Lung (tissue), 12 donors: ENCODE data around the gene ABCG5. TPM values are rescaled to one million over a fixed set of nuclear protein-coding genes. Genes with fewer than 3 reads are reported as not detected.

ENCODE experiments used
- ATAC-seq: fragments of 200-7000 bp; cut with Tn5 transposase; one replicate; pipeline ENCODE4 v1.9.1; 2020; ENCODE audit warnings: moderate number of reproducible peaks; ENCODE audit not compliant: insufficient read depth, low FRiP score
- DNase-seq, 3 donors: peaks; one replicate each; pipeline ENCODE4 v3.0.0-alpha.2; 2013 to 2017
- H3K27ac ChIP-seq, 2 donors: one replicate each; pipeline ENCODE4 v1.5.1; 2013; ENCODE audit warnings: mild to moderate bottlenecking in 2 of 2, moderate library complexity in 2 of 2, control low read depth in 1 of 2, inconsistent platforms in 1 of 2, low read depth in 1 of 2, low read length in 1 of 2
- H3K27me3 ChIP-seq, 3 donors: one replicate each; pipeline ENCODE4 v1.5.1; 2013; ENCODE audit warnings: low read length in 2 of 3; ENCODE audit not compliant: control insufficient read depth in 3 of 3, insufficient read depth in 3 of 3
- H3K36me3 ChIP-seq, 4 donors: one replicate each; pipeline ENCODE4 v1.5.1; 2013; ENCODE audit warnings: low read length in 4 of 4, mild to moderate bottlenecking in 1 of 4, moderate library complexity in 1 of 4; ENCODE audit not compliant: control insufficient read depth in 4 of 4, insufficient read depth in 4 of 4
- H3K4me1 ChIP-seq, 5 donors: one replicate each; pipeline ENCODE4 v1.5.1; 2013; ENCODE audit warnings: low read length in 5 of 5, mild to moderate bottlenecking in 2 of 5, moderate library complexity in 1 of 5; ENCODE audit not compliant: control insufficient read depth in 5 of 5, insufficient read depth in 5 of 5
- H3K4me3 ChIP-seq: one replicate; pipeline ENCODE4 v1.5.1; 2013; ENCODE audit warnings: mild to moderate bottlenecking, control low read depth, moderate library complexity
- H3K9ac ChIP-seq, 2 donors: one replicate each; pipeline ENCODE4 v1.5.1; 2013; ENCODE audit warnings: low read length in 2 of 2, control low read depth in 1 of 2; ENCODE audit not compliant: insufficient read depth in 1 of 2
- H3K9me3 ChIP-seq, 4 donors: one replicate each; pipeline ENCODE4 v1.5.1; 2013; ENCODE audit warnings: low read length in 3 of 4, mild to moderate bottlenecking in 1 of 4, moderate library complexity in 1 of 4; ENCODE audit not compliant: control insufficient read depth in 4 of 4, insufficient read depth in 3 of 4
- WGBS, 2 donors: extraction: QIAGEN DNeasy Blood & Tissue Kit; methylation state at CpG; one replicate each; pipeline ENCODE4 v1.1.7; 2013; 5-methylcytosine and 5-hydroxymethylcytosine counted together
- polyA plus RNA-seq, 2 donors: library from polyadenylated mRNA; stranded (reverse); fragments of 200-250 nt; gene quantifications; one replicate each; pipeline ENCODE4 v1.2.1, GENCODE V29; 2013
- total RNA-seq, 2 donors: library from RNA; depleted of rRNA in 1 of 2; stranded (reverse); fragments of >200 nt in 1 of 2; gene quantifications; one replicate each; pipeline ENCODE4 v1.2.1, GENCODE V29; 2014 to 2021
- TF ChIP-seq, protein P1 (sequence below): IDR thresholded peaks from 2 replicates; pipeline ENCODE4 v1.5.1; 2012; ENCODE audit warnings: mild to moderate bottlenecking; ENCODE audit errors: control extremely low read depth, extremely low read depth
- donor health status: control.
- donor health status: control.
- donor health status: Bipolar disorder and iron deficiency.
- donor health status: healthy.
- donor health status: DM: yes; HTN: yes; CAD: no.

Gene ABCG5
- total and polyA plus RNA-seq, 4 donors, result 0.09 TPM; not detected in 3

DNA sequence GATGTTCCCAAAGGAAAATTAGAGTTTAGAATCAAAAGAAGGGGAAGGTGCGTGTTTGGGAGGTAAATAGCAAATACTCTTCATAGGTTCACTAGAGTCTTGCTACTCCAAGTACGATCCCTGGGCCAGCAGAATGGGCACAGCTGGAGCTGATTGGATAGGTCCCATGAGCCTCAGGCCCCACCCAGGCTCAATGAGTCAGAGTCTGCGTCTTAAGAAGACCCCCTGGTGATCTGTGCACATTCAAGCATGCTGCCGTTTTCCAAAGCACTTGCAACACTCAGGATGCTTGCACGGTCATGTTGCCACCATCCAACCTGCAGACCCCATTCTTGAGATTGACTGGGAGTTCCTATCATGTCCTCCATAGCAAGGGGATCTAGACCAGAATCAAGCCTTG is 40.6 kb upstream of the ABCG5 start:
- H3K27me3 ChIP-seq, result no peaks in the 10 kb centered on the region
- DNase-seq (no peak), ATAC-seq (no peak)
- TF ChIP-seq, protein P1, sequence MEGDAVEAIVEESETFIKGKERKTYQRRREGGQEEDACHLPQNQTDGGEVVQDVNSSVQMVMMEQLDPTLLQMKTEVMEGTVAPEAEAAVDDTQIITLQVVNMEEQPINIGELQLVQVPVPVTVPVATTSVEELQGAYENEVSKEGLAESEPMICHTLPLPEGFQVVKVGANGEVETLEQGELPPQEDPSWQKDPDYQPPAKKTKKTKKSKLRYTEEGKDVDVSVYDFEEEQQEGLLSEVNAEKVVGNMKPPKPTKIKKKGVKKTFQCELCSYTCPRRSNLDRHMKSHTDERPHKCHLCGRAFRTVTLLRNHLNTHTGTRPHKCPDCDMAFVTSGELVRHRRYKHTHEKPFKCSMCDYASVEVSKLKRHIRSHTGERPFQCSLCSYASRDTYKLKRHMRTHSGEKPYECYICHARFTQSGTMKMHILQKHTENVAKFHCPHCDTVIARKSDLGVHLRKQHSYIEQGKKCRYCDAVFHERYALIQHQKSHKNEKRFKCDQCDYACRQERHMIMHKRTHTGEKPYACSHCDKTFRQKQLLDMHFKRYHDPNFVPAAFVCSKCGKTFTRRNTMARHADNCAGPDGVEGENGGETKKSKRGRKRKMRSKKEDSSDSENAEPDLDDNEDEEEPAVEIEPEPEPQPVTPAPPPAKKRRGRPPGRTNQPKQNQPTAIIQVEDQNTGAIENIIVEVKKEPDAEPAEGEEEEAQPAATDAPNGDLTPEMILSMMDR, result no peak
- H3K36me3 ChIP-seq, result no peaks in the 10 kb centered on the region
- no peak overlapping the region for H3K9ac ChIP-seq
- 83 to 88% methylated on average over 5 of the region's 5 CpGs for WGBS, 2 donors
- no peaks in the 10 kb centered on the region for H3K9me3 ChIP-seq
- H3K4me1 ChIP-seq, result peaks cover 0 to 14% (median 10%) of the 10 kb centered on the region in 5 donors
- H3K27ac ChIP-seq, result no peak overlapping the region
- no peak overlapping the region for H3K4me3 ChIP-seq

DNA sequence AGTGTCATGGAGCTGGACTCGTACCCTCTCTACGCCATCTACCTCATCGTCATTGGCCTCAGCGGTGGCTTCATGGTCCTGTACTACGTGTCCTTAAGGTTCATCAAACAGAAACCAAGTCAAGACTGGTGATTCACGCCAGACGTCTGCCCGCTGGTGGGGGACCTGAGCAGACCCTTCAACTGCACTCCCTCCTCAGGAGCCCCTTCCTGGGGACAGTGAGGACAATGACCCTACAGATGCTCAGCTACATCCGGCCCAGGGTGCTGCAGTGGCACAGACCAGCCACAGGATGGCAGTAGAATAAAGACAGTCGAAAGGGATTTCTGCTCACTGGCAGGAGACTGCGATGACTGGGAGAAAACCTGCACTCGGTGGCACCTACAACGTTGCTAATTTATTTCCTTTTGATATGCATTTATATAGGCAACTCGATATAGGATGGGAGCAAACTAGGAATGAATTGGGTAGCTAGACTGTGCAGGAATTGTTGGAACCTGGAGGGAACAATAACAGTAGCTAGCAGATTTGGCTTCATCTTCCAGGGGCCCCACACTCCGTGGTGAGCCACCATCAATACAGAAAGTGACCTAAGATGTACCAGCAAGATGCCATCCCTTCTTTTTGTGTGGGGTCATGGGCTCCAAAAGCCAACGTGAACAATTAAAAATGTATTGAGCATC is 39.3 kb upstream of the ABCG5 start:
- Histone ChIP-seq H3K4me1 (peaks cover 0 to 13% (median 6%) of the 10 kb centered on the region in 5 donors), H3K27ac (no peak overlapping the region), H3K27me3 (no peaks in the 10 kb centered on the region), H3K36me3 (no peaks in the 10 kb centered on the region), H3K4me3 (no peak overlapping the region), H3K9me3 (no peaks in the 10 kb centered on the region), H3K9ac (no peak overlapping the region)
- ATAC-seq, result peak; percentile 65
- WGBS, 2 donors, result 35 to 36% methylated on average over 16 of the region's 16 CpGs
- peak; percentile 71 to 79 (median 74) for DNase-seq
- TF ChIP-seq, protein P1, result peak; percentile 89

DNA sequence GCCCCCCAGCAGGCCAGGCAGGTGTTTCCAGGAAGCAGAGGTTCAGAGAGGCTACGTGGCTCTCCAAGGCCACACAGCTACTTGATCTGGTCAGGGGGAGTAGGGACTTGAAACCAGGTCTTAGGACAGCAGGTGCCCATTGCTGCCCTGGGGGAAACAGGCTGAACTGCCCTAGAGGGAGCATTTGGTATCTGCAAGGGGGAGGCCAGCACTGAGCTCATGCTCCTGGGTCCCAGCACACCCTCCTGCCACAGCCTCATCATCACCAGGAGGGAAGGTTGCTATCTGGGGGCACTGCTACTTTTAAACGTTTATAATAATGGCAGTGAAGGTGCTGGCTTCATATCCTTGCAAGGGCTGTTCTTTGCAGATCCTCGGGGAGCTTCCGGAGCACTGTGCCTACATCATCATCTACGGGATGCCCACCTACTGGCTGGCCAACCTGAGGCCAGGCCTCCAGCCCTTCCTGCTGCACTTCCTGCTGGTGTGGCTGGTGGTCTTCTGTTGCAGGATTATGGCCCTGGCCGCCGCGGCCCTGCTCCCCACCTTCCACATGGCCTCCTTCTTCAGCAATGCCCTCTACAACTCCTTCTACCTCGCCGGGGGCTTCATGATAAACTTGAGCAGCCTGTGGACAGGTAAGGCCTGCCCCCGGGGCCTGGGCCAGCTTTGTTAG is 36.3 kb upstream of the ABCG5 start:
- no peak overlapping the region for H3K4me3 ChIP-seq
- no peak overlapping the region for H3K27ac ChIP-seq
- 84 to 90% methylated on average over 11 of the region's 11 CpGs for WGBS, 2 donors
- H3K9me3 ChIP-seq, result no peaks in the 10 kb centered on the region
- H3K27me3 ChIP-seq, result peaks cover 0 to 3% (median 0%) of the 10 kb centered on the region in 3 donors
- ATAC-seq (no peak), DNase-seq (no peak)
- no peaks in the 10 kb centered on the region for H3K4me1 ChIP-seq
- no peaks in the 10 kb centered on the region for H3K36me3 ChIP-seq
- TF ChIP-seq, protein P1, result no peak
- no peak overlapping the region for H3K9ac ChIP-seq
